ENCODE results near the gene OPN1SW. TPM values are rescaled to one million over a fixed set of nuclear protein-coding genes. Genes with fewer than 3 reads are reported as not detected.

The OPN1SW gene
- total RNA-seq, 1 experiment from 2014 or later = not detected

- no peak for DNase-seq (ENCODE audit: low read depth)
These were observed 12.1 kb downstream of the OPN1SW start for GRCh38 chr7:128763541-128763940.

- no peak for DNase-seq (ENCODE audit: low read depth)
These were observed 16.4 kb downstream of the OPN1SW start for GRCh38 chr7:128759242-128759641.

GRCh38 chr7:128758553-128758952 is 17.0 kb downstream of the OPN1SW start:
- DNase-seq (ENCODE audit: low read depth) = no peak

GRCh38 chr7:128757203-128757602 is 18.4 kb downstream of the OPN1SW start:
- no peak for DNase-seq (ENCODE audit: low read depth)

GRCh38 chr7:128755819-128756476 is 19.6 kb downstream of the OPN1SW start:
- no peak for DNase-seq (ENCODE audit: low read depth)

- no peak for DNase-seq (ENCODE audit: low read depth)
These were observed 20.3 kb downstream of the OPN1SW start for GRCh38 chr7:128755075-128755818.

- DNase-seq (ENCODE audit: low read depth) = no peak
These were observed 23.3 kb downstream of the OPN1SW start for GRCh38 chr7:128752251-128752650.

- DNase-seq (ENCODE audit: low read depth) = no peak
These were observed 28.1 kb downstream of the OPN1SW start for GRCh38 chr7:128747327-128748079.

- no peak for DNase-seq (ENCODE audit: low read depth)
These were observed 29.9 kb downstream of the OPN1SW start for GRCh38 chr7:128745706-128746105.

- DNase-seq (ENCODE audit: low read depth) = no peak
These were observed 31.2 kb downstream of the OPN1SW start for GRCh38 chr7:128744366-128744905.

- peak; percentile 72 for DNase-seq (ENCODE audit: low read depth)
These were observed 32.4 kb downstream of the OPN1SW start for GRCh38 chr7:128743112-128743772.

GRCh38 chr7:128742206-128742605 is 33.4 kb downstream of the OPN1SW start:
- DNase-seq (ENCODE audit: low read depth) = peak; percentile 64

GRCh38 chr7:128741491-128741890 is 34.1 kb downstream of the OPN1SW start:
- no peak for DNase-seq (ENCODE audit: low read depth)

- no peak for DNase-seq (ENCODE audit: low read depth)
These were observed 34.6 kb downstream of the OPN1SW start for GRCh38 chr7:128740996-128741395.

- DNase-seq (ENCODE audit: low read depth) = no peak
These were observed 35.5 kb downstream of the OPN1SW start for GRCh38 chr7:128739990-128740682.

- peak; percentile 96 for DNase-seq (ENCODE audit: low read depth)
These were observed 36.3 kb downstream of the OPN1SW start, which contains the start of gene CALU for GRCh38 chr7:128739048-128739962. CALU (plus strand) TSS chr7:128739359; CDS start chr7:128748584, 9,225 bp downstream.

GRCh38 chr7:128738570-128739047 is 37.0 kb downstream of the OPN1SW start:
- no peak for DNase-seq (ENCODE audit: low read depth)

GRCh38 chr7:128737867-128738385 is 37.7 kb downstream of the OPN1SW start:
- DNase-seq (ENCODE audit: low read depth) = peak; percentile 75

- no peak for DNase-seq (ENCODE audit: low read depth)
These were observed 38.2 kb downstream of the OPN1SW start for GRCh38 chr7:128737441-128737840.
